GM18511 (cell line): Measurements from ENCODE around the gene AMBP.

Experiments
- ATAC-seq: cut with Tn5 transposase; IDR thresholded peaks from one replicate; pipeline ENCODE4 v1.9.1; 2021; ENCODE audit warnings: mild to moderate bottlenecking, moderate library complexity; ENCODE audit not compliant: unreplicated experiment

Gene AMBP

GRCh38 chr9:114078021-114078780, at the start of gene AMBP:
TSS of gene AMBP (minus strand) at chr9:114078300. CDS start at chr9:114078209, 91 bp downstream.
- no peak for ATAC-seq

- no peak for ATAC-seq
Observed at GRCh38 chr9:114126247-114127060, 48.4 kb upstream of the AMBP start.

DNA sequence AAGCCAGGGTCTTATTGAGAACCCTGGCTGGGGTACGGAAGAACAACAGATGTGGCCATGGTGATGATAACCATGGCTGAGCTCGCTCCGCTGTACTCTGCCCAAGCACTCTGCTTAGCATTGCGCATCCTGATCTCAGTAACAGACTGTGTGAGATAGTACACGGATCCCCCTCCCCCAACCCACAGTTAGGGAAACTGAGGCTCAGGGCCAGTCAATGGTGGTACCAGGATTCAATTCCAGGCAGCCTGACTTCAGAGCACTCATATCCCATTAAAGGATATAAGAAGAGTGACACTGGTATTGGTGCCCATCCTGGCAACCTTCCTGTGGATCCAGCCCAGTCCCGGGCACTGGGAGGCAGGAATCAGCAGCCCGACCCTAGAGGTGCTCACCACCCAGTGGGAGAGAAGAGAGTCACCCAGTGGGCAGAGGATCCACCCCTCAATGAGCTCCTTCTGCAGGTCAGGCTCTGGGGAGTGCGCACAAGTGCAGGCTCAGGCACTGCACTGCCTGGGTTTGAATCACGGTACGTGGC, 47.4 kb upstream of the AMBP start:
- ATAC-seq = no peak

DNA sequence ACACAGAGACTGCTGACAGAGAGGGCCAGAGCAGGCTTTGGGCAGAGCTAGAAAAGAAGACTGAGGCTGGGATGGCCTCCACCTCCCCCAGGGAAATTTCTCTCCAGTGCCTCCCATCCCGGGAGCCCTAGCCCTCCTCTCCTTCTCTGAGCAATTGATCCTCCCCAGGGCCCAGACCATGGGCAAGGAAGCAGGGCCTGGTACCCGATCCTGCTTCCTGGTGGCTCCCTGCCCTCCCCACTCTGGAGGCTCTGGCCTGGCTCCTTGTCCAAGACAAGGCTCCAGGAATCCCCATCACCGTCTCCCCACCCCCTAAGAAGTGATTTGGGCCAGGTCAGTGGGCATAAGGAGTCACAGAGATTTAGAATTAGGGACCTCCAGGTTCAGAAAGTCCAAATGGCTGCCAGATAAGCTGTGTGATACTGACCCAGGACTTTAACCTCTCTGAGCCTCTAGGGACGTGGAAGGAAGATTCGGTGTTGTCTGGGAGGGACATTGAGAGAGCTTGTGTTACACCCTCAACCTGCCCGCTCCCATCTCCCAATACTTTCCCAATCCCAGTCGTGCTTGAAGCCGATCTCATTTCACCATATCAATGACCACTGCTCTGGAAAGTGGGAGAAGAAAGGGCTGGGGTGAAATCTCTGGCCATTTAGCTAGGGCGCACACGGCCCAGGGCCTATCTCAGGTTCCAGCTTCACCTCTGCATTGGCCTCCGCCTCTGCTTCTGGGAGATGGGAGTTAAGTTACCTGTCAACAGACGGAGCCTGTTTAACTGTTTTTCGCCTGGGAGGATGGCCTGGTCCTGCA, 46.8 kb upstream of the AMBP start:
- no peak for ATAC-seq

GRCh38 chr9:114124138-114124537, 46.0 kb upstream of the AMBP start:
- ATAC-seq = no peak

GRCh38 chr9:114123031-114123977, 45.2 kb upstream of the AMBP start:
- no peak for ATAC-seq

- ATAC-seq = no peak
Observed at GRCh38 chr9:114122136-114123027, 44.3 kb upstream of the AMBP start.

GRCh38 chr9:114121227-114122135, 43.4 kb upstream of the AMBP start:
- no peak for ATAC-seq

GRCh38 chr9:114120192-114121014, 42.3 kb upstream of the AMBP start:
- ATAC-seq = no peak

DNA sequence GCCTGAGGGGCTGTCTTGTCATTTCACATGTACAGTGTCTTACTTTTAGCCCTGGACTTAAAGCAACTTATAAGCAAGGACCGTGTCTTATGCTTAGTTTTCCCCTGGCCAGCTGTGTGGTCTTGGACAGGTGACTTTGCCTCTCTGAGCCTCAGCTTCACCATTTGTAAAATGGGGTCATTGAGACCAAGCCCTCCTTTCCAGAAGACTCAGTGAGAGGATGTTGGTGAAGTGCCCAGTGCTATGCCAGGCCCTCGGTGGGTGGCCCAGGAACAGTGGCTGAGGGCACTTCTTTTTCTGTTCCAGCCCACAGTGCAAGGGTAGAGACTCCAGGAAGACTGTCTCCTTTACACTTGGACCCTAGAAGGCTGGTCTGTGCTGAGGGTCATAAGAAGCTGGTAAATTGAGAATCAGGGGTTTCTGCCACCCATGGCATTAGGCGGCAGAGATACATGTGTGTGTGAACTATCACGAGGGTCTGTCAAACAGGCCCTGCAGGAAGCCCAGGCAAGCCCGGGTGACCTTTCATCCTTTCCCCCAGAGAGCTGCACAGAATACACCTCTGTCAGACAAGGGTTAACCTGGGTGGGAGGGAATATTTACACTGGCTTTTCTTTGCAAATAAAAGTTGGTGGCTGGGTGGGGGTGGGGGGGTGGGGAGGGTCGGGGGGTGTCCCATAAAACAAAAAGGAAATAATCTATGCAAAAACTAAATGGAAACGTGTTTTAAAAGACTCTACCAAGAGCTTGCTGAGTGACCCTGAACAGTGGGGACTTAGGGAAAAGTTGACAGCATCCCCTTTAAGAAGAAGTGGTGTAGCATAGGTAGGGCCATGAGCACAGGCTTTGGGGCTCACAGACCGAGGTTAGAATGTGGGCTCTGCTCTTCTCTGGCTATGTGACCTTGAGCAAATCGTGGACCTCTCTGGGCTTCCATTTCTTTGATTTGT, 41.4 kb upstream of the AMBP start:
- ATAC-seq = no peak

DNA sequence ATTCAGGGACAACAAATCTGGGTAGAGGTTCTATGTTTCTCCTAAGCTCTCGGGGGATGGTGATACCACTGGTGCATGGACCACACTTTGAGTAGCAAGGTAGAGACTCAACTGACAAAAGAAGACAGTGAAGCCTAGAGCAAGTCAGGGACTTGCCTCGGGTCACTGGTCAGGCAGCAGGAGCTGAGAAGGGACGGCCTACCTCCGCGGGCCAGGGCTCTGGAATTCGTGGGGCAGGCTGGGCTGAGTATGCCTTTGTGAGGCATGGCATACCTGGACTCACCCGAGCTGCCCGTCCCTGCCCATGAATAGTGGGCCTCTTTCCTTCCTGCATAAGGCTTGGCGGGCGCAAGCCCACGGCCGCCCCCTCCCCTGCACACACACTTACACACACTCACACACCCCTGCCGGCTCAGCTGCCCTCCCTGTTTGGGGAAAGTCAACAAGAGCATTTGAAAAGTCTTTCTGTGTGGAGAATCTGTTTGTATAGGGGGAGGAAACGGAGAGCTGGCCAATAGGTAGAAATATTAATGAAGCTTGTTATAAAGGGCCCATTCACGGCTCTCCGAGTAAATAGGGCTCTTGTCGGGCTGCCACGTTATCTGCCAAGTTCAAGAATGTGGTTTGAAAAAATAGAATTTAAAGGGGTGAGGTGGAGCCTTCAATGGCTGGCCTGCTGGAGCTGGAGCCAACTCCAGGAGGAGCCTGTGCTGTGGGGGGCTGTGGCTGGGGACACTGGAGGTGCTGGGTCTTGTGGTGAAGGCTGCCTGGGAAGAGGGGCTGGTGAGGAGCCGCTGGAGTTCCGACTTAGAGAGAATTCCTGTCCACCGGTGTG, 40.1 kb upstream of the AMBP start:
- no peak for ATAC-seq

DNA sequence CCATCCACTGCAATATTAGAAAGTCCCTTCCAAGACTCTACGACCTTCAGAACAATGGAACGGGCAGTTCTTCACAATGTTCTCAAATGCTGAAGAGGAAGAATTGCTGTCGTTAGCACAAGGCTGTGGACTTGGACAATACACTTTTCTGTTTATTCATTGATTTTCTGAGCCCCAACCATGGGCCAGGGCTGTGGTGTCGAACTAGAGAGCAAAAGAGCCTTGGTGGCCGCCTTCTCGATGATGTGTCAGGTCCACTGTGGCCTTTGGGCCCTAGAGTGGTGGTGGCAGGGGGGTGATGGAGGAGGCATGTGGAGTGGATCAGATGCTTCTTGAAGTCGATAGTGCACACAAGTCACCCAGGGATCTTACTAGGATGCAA, 39.5 kb upstream of the AMBP start:
- ATAC-seq = no peak

DNA sequence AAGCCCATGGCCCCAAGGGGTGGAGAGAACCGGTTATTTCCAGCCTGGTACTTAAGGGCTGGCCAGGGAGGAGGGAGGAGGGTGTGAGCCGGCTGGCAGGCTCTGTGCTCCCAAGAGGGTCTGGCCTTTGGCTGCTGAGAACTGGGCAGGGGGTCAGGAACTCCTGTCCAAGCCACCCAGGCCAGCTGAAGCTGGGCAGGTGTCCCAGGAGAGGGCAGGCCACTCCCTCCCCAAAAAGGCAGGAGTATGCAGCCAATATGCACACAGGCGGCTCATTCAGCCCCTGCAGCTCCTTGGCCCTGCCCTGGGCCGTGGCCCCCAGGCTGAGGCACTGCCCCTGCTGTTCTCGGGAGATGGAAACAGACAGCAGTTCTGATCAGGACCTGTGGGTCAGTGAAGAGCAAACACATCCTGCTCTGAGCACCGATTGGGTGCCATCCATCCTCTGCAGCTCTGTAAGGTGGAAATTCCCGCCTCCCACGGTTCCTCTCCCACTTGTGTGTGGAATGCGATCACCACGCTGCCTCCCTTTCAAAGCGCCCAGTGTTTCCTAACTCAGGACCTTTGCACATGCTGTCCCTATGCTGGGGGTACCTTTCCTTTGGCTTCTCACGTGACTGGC, 38.1 kb upstream of the AMBP start:
- no peak for ATAC-seq

- ATAC-seq = no peak
Observed at GRCh38 chr9:114115654-114116125, 37.6 kb upstream of the AMBP start.

DNA sequence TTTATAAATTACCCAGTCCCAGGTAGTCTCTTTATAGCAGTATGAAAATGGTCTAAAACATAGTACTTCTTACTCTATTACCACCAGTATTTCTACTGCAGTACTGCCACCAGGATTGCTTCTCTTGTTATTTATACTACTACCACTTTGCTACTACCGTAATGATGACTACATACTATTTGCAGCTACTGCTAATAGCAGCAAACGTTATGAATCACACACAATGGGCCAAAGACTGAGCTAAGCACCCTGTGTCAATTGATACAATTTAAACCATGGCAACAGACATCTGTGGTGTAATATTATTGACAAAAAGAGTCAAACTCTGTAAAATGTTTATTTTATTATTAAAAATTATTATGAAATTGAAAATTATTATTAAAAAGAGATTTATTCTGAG, 36.3 kb upstream of the AMBP start:
- no peak for ATAC-seq
